RWPE2 (cell line): Measurements from ENCODE around the gene ARFGEF2.

Experiments
- ATAC-seq: fragments of 200-7000 bp; cut with Tn5 transposase; 3 replicates; pipeline ENCODE4 v1.9.1; 2021; ENCODE audit warnings: low read depth
- DNase-seq: peaks from one replicate; pipeline ENCODE4 v3.0.0-alpha.2; 2020; ENCODE audit warnings: low spot score
- H3K27ac ChIP-seq: fragments of 450-650 bp; 2 replicates; pipeline ENCODE4 v1.5.1; 2017; ENCODE audit warnings: mild to moderate bottlenecking; ENCODE audit not compliant: poor library complexity, severe bottlenecking
- H3K27me3 ChIP-seq: fragments of 250-450 bp; sonication (Bioruptor Pico); 2 replicates; pipeline ENCODE4 v1.5.1; 2021; ENCODE audit warnings: mild to moderate bottlenecking, moderate library complexity; ENCODE audit not compliant: insufficient read depth, poor library complexity, severe bottlenecking
- H3K36me3 ChIP-seq: fragments of 250-450 bp; sonication (Bioruptor Pico); 2 replicates; pipeline ENCODE4 v1.5.1; 2020; ENCODE audit warnings: low read depth, mild to moderate bottlenecking, moderate library complexity
- H3K4me1 ChIP-seq: fragments of 250-450 bp; sonication (Bioruptor Pico); 2 replicates; pipeline ENCODE4 v1.5.1; 2021; ENCODE audit warnings: mild to moderate bottlenecking, moderate library complexity; ENCODE audit not compliant: insufficient read depth, poor library complexity, severe bottlenecking
- H3K4me3 ChIP-seq: fragments of 250-450 bp; sonication (Bioruptor Pico); 2 replicates; pipeline ENCODE4 v1.5.1; 2021; ENCODE audit warnings: mild to moderate bottlenecking, moderate library complexity; ENCODE audit not compliant: severe bottlenecking
- H3K9me3 ChIP-seq: fragments of 250-450 bp; sonication (Bioruptor Pico); 2 replicates; pipeline ENCODE4 v1.5.1; 2021; ENCODE audit warnings: mild to moderate bottlenecking, moderate library complexity; ENCODE audit not compliant: severe bottlenecking
- TF ChIP-seq, protein P1 (sequence below): fragments of 450-650 bp; IDR thresholded peaks from one replicate; pipeline ENCODE4 v1.5.1; 2017; ENCODE audit warnings: mild to moderate bottlenecking, moderate library complexity; ENCODE audit not compliant: poor library complexity, severe bottlenecking

Gene ARFGEF2

DNA sequence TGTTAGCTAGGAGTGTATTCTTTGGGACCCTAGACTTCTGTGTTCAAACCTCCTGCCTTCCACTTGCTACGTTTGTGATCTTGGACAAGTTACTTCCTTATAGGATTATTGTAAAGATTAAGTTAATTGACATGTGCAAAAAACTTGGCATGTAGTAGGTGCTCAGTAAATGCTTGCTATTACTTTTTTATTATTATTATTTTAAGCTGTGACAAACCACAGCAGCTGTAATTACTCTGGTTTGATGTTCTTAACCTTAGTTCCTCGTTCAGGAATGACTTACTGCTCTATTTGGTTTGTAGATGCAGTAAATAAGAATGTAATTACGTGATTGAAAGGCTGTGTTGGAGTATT, 3.2 kb downstream of the ARFGEF2 start:
- Histone ChIP-seq H3K27ac (no peak overlapping the region), H3K27me3 (no peaks in the 10 kb centered on the region), H3K4me1 (peaks cover 21% of the 10 kb centered on the region), H3K36me3 (0 out of 2 replicates have a peak, but pooled peaks cover 11% of the 10 kb centered on the region), H3K4me3 (no peak overlapping the region), H3K9me3 (no peaks in the 10 kb centered on the region)
- TF ChIP-seq, protein P1, sequence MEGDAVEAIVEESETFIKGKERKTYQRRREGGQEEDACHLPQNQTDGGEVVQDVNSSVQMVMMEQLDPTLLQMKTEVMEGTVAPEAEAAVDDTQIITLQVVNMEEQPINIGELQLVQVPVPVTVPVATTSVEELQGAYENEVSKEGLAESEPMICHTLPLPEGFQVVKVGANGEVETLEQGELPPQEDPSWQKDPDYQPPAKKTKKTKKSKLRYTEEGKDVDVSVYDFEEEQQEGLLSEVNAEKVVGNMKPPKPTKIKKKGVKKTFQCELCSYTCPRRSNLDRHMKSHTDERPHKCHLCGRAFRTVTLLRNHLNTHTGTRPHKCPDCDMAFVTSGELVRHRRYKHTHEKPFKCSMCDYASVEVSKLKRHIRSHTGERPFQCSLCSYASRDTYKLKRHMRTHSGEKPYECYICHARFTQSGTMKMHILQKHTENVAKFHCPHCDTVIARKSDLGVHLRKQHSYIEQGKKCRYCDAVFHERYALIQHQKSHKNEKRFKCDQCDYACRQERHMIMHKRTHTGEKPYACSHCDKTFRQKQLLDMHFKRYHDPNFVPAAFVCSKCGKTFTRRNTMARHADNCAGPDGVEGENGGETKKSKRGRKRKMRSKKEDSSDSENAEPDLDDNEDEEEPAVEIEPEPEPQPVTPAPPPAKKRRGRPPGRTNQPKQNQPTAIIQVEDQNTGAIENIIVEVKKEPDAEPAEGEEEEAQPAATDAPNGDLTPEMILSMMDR, result no peak
- no peak for DNase-seq
- ATAC-seq, result no peak

DNA sequence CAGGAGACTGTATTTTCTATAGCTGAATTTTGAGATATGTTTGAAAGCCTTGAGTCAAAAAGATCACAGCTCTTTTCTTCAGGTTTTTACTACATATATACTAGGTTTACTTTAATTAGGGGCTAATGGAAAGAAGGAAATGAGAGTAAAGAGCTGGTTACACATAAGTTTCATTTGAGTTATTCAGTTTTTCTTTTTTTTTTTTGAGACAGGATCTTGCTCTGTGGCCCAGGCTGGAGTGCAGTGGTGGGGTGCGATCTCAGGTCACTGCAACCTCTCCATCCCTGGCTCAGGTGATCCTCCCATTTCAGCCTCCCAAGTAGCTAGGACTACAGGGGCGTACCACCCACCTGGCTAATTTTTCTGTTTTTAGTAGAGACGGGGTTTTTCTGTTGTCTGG, 4.8 kb downstream of the ARFGEF2 start:
- no peaks in the 10 kb centered on the region for H3K27me3 ChIP-seq
- DNase-seq (no peak), ATAC-seq (no peak)
- H3K27ac ChIP-seq, result no peak overlapping the region
- H3K4me3 ChIP-seq, result no peak overlapping the region
- H3K4me1 ChIP-seq, result peaks cover 18% of the 10 kb centered on the region
- 0 out of 2 replicates have a peak, but pooled peaks cover 11% of the 10 kb centered on the region for H3K36me3 ChIP-seq
- H3K9me3 ChIP-seq, result no peaks in the 10 kb centered on the region
- TF ChIP-seq, protein P1, result no peak

DNA sequence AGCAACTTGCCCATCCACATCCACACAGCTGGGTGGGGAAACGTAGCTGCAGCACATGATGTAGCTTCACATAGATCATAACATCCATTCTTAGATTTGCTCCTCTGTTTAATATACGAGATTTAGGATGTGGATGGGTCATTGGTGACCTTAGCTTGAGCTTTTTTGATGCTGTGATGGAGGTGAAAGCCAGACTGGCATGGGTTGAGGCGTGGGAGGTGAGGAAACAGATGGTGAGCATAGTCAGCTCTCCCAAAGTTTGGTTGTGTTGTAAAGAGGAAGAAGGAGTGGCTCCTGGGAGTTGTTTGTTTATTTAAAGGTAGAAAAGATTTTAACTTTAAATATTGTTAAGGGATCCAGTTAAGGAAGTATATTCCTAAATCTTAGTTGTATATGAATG, 5.3 kb downstream of the ARFGEF2 start:
- TF ChIP-seq, protein P1, result no peak
- H3K4me3 ChIP-seq, result no peak overlapping the region
- H3K9me3 ChIP-seq, result no peaks in the 10 kb centered on the region
- H3K36me3 ChIP-seq, result 0 out of 2 replicates have a peak, but pooled peaks cover 11% of the 10 kb centered on the region
- ATAC-seq (no peak), DNase-seq (no peak)
- no peak overlapping the region for H3K27ac ChIP-seq
- H3K4me1 ChIP-seq, result peaks cover 18% of the 10 kb centered on the region
- H3K27me3 ChIP-seq, result no peaks in the 10 kb centered on the region

DNA sequence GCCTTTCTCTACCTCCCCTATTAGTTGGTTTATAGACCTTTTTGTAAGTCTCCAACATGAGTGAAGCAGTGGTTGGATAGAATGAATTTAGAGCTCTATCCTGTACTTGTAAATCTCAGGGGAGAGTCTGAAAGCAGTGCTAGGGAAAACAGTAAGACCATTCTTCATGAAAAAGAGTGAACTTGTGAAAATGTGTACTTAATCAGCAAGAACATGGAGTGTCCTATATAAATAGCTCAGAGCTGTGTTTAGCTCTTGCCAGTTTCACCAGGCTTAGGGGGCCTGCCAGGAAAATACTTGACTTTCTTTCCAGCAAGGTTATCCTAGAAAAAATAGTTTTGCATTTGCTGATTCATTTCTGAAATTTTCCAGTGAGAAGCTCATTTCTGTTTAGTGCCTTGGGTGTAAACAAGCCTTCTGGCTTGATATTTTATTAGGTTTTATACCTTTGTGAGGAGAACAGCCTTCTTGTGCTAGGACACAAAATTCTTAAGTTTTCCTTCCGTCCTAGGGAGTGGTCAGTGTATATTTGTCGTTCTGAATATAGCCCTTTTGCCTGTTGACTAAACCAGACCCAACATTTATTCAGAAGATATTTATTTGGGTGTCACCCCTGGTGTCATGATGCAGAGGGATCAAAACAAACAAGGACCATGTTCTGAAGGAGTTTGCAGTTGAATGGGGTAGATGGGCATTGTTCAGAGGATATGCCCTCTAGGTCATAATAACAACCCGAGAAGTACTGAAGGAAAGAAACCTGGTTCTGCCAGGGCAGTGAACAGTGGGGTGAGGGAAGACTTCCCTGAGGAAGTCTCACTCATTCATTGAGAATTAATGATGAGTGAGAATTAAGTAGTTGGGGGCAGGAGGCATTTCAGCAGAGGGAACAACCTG, 7.6 kb downstream of the ARFGEF2 start:
- ATAC-seq (no peak), DNase-seq (no peak)
- TF ChIP-seq, protein P1, result no peak
- Histone ChIP-seq H3K4me3 (no peak overlapping the region), H3K9me3 (no peaks in the 10 kb centered on the region), H3K36me3 (0 out of 2 replicates have a peak, but pooled peaks cover 6% of the 10 kb centered on the region), H3K27me3 (no peaks in the 10 kb centered on the region), H3K27ac (no peak overlapping the region), H3K4me1 (peaks cover 1% of the 10 kb centered on the region)

DNA sequence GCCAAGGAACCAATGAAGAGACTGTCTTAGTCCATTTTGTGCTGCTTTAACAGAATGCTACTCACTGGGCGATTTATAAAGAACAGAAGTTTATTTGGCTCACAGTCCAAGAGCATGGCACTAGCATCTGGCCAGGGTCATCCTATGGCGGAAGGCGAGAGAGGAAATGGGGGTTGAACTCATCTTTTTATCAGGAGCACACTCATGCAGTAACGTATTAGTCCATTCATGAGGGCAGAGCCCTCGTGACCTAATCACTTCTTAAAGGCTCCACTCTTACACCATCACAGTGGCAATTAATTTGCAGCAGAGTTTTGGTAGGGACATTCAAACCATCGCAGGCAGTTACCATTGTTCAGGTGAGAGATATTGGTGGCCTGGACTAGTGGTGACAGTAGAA, 8.5 kb downstream of the ARFGEF2 start:
- ATAC-seq, result no peak
- H3K36me3 ChIP-seq, result 0 out of 2 replicates have a peak, but pooled peaks cover 6% of the 10 kb centered on the region
- H3K9me3 ChIP-seq, result no peaks in the 10 kb centered on the region
- no peak overlapping the region for H3K27ac ChIP-seq
- TF ChIP-seq, protein P1, result no peak
- no peak overlapping the region for H3K4me3 ChIP-seq
- no peaks in the 10 kb centered on the region for H3K27me3 ChIP-seq
- no peaks in the 10 kb centered on the region for H3K4me1 ChIP-seq
- DNase-seq, result no peak
